Esophagus muscularis mucosa (tissue), 4 donors: Measurements from ENCODE around the gene UBA52. TPM values are rescaled to one million over a fixed set of nuclear protein-coding genes. Genes with fewer than 3 reads are reported as not detected.

Experiments used
- DNase-seq: peaks from one replicate; pipeline ENCODE4 v3.0.0-alpha.2; 2017; ENCODE audit errors: extremely low spot score
- H3K27ac ChIP-seq, 4 donors: fragments of 200-600 bp; sonication (generic); replicated peaks in 1 of 4; 1 replicate in 3 of 4; 2 replicates in 1 of 4; pipeline ENCODE4 v1.5.1; 2016 to 2019; ENCODE audit warnings: mild to moderate bottlenecking in 1 of 4
- H3K27me3 ChIP-seq, 4 donors: fragments of 200-600 bp; sonication (generic); one replicate each; pipeline versions ENCODE4 v1.5.1 to v1.6.0; 2016 to 2019
- H3K36me3 ChIP-seq, 4 donors: fragments of 200-600 bp; sonication (generic); one replicate each; pipeline ENCODE4 v1.5.1; 2016 to 2019
- H3K4me1 ChIP-seq, 4 donors: fragments of 200-600 bp; sonication (generic); one replicate each; pipeline ENCODE4 v1.5.1; 2016 to 2019
- H3K4me3 ChIP-seq, 4 donors: fragments of 200-600 bp; sonication (generic); 1 replicate in 2 of 4; 2 replicates in 2 of 4; pipeline ENCODE4 v1.5.1; 2016 to 2019; ENCODE audit warnings: mild to moderate bottlenecking in 4 of 4, moderate library complexity in 1 of 4
- H3K9me3 ChIP-seq, 4 donors: fragments of 200-600 bp; sonication (generic); 1 replicate in 3 of 4; 2 replicates in 1 of 4; pipeline ENCODE4 v1.5.1; 2016 to 2019
- EP300 ChIP-seq: sonication (generic); formaldehyde crosslinking; IDR thresholded peaks from one replicate; pipeline ENCODE4 v1.6.1; 2017; ENCODE audit warnings: antibody characterized with exemption
- POLR2A ChIP-seq: fragments of 450-650 bp; IDR thresholded peaks from one replicate; pipeline ENCODE4 v1.6.1; 2017; ENCODE audit warnings: antibody characterized with exemption, moderate library complexity, mild to moderate bottlenecking, low read depth
- POLR2AphosphoS5 ChIP-seq, 2 donors: sonication (generic); formaldehyde crosslinking; IDR thresholded peaks; one replicate each; pipeline ENCODE4 v1.6.1; 2017; ENCODE audit warnings: antibody characterized with exemption in 2 of 2
- WGBS: methylation state at CpG from one replicate; pipeline ENCODE4 v1.1.5; 2018; 5-methylcytosine and 5-hydroxymethylcytosine counted together
- intact Hi-C: fragments of 100-400 bp; cut with DNase I; formaldehyde crosslinking; loops from one replicate; pipeline ENCODE4 v1.15.1; 2023
- total RNA-seq, 4 donors: library from RNA; depleted of rRNA; stranded (reverse); fragments of >200 nt; gene quantifications; one replicate each; pipeline versions ENCODE4 v1.1.0 to v1.2.1, GENCODE V29; 2016
- TF ChIP-seq, protein P1 (sequence below), 3 experiments: fragments of 200-600 bp in 2 of 3; fragments of 450-650 bp in 1 of 3; sonication (generic) in 2 of 3; IDR thresholded peaks; one replicate each; pipeline ENCODE4 v1.5.1; 2017 to 2019; ENCODE audit warnings: antibody characterized with exemption in 3 of 3, mild to moderate bottlenecking in 2 of 3, moderate library complexity in 1 of 3

The UBA52 gene
- total RNA-seq, 4 donors from 2014 or later = 560 to 800 (median 665) TPM

DNA sequence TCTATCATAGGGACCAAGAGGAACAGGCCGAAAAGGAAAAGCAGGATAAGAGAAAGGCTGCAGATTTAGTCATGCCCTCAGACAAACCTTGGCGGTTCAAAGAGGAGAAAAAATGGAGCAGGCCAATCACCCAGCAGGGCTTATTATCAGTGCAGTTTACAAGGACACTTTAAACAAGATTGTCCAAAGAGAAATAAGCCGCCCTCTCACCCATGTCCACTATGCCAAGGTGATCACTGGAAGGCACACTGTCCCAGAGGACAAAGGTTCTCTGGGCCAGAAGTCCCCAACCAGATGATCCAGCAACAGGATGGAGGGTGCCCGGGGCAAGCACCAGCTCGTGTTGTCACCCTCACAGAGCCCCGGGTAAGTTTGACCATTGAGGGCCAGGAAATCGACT lies 8.7 kb downstream of the UBA52 start:
- H3K27ac ChIP-seq = no peak overlapping the region
- no peaks in the 10 kb centered on the region for H3K4me1 ChIP-seq
- intact Hi-C loops = no loop called here
- 73% methylated on average over 7 of the region's 7 CpGs for WGBS
- H3K4me3 ChIP-seq = no peak overlapping the region
- no peaks in the 10 kb centered on the region for H3K9me3 ChIP-seq
- no peaks in the 10 kb centered on the region for H3K27me3 ChIP-seq
- DNase-seq = no peak
- TF ChIP-seq EP300 = no peak
- no peak for TF ChIP-seq POLR2AphosphoS5 (IDR thresholded peaks at IDR 0.05)
- peaks cover 14 to 33% (median 24%) of the 10 kb centered on the region in 4 donors for H3K36me3 ChIP-seq

DNA sequence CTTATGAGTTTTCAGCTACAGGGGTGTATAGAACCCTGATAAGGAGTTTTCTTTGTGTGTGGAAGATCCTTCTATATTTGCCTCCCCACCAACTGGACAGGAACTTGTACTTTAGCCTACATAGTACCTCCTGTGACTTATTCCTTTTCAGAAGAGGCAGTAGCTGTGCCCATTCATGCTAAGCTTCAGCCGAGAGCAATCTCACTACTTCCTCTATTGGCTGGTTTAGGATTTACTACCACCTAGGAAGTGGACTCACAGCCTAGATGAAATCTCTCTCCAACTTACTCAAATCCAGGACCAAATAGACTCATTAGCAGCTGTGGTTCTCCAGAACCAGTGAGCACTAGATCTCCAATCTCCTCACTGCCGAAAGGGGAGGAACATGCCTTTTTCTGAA lies 14.6 kb downstream of the UBA52 start:
- Histone ChIP-seq H3K9me3 (no peaks in the 10 kb centered on the region), H3K27me3 (no peaks in the 10 kb centered on the region), H3K27ac (no peak overlapping the region), H3K4me3 (no peak overlapping the region), H3K36me3 (peaks cover 0 to 10% (median 8%) of the 10 kb centered on the region in 4 donors), H3K4me1 (peaks cover 13 to 32% (median 28%) of the 10 kb centered on the region in 4 donors)
- intact Hi-C loops = loop anchor here (5.0 kb wide), 1 partner anchor 246 kb away; the partner anchor contains the start of gene UPF1
- WGBS = 50% methylated on average over 2 of the region's 2 CpGs
- TF ChIP-seq POLR2AphosphoS5 (IDR thresholded peaks at IDR 0.05) (no peak), POLR2A (no peak)
- TF ChIP-seq, protein P1, sequence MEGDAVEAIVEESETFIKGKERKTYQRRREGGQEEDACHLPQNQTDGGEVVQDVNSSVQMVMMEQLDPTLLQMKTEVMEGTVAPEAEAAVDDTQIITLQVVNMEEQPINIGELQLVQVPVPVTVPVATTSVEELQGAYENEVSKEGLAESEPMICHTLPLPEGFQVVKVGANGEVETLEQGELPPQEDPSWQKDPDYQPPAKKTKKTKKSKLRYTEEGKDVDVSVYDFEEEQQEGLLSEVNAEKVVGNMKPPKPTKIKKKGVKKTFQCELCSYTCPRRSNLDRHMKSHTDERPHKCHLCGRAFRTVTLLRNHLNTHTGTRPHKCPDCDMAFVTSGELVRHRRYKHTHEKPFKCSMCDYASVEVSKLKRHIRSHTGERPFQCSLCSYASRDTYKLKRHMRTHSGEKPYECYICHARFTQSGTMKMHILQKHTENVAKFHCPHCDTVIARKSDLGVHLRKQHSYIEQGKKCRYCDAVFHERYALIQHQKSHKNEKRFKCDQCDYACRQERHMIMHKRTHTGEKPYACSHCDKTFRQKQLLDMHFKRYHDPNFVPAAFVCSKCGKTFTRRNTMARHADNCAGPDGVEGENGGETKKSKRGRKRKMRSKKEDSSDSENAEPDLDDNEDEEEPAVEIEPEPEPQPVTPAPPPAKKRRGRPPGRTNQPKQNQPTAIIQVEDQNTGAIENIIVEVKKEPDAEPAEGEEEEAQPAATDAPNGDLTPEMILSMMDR (IDR thresholded peaks at IDR 0.05) = no peak
- DNase-seq = no peak

DNA sequence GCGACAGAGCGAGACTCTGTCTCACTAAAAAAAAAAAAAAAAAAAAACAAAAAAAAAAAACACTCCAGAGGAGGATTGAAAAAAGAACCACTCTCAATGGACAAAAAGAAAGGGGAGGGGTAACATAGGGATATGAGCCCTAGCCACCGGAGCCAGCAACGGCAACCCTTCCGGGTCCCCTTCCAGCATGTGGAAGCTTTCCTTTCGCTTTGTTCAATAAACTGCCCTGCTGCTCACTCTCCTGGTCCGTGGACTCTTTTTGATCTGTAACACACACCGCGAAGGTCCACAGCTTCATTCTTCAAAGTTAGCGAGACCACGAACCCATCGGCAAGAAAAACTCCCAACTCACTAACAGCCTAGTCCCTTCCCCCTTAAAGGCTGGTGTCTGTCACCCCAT lies 15.9 kb downstream of the UBA52 start:
- H3K36me3 ChIP-seq = peaks cover 0 to 20% (median 8%) of the 10 kb centered on the region in 4 donors
- no peak for DNase-seq
- 90% methylated on average over 10 of the region's 12 CpGs for WGBS
- no peak overlapping the region for H3K4me3 ChIP-seq
- H3K27ac ChIP-seq = peak overlapping the region; percentile 78 to 89 (median 86)
- no peaks in the 10 kb centered on the region for H3K27me3 ChIP-seq
- peaks cover 13 to 32% (median 28%) of the 10 kb centered on the region in 4 donors for H3K4me1 ChIP-seq
- intact Hi-C loops = loop anchor here (5.0 kb wide), 1 partner anchor 245 kb away; the partner anchor contains the start of gene UPF1
- H3K9me3 ChIP-seq = no peaks in the 10 kb centered on the region
- no peak for TF ChIP-seq POLR2A
- TF ChIP-seq, protein P1 (IDR thresholded peaks at IDR 0.05) = no peak
- TF ChIP-seq EP300 = no peak
- TF ChIP-seq POLR2AphosphoS5 (IDR thresholded peaks at IDR 0.05) = no peak

DNA sequence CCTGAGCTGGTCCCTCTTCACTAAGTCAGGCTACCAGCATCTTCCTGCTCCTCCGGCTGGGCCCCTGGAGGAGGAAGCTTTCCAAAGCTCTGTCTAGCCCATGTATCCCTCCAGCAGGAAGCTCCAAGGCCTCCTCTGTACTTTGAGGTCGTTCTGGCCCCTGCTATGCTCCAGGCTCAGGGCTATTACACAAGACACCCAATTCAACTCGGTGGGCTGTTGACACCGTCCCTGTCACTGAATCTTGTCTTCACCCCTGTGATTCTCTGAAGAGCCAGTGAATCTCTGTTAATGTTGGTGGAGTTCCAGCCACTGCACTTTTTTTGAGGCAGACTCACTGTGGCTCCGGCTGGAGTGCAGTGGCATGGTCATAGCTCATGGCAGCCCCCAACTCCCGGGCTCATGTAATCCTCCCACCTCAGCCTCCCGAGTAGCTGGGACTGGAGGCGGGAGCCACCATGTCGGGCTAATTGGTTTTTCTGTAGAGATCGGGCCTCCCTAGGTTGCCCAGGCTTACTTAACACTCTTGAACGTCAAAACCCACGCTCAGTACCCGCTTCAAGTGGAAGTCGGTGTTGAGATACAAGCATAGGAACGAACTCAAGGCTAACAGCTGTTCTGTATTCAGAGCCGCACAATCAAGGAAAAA lies 16.4 kb downstream of the UBA52 start:
- H3K4me1 ChIP-seq = peaks cover 13 to 32% (median 28%) of the 10 kb centered on the region in 4 donors
- H3K27me3 ChIP-seq = no peaks in the 10 kb centered on the region
- peak overlapping the region; percentile 78 to 89 (median 86) for H3K27ac ChIP-seq
- no peak for DNase-seq
- WGBS = 35% methylated on average over 16 of the region's 16 CpGs
- H3K36me3 ChIP-seq = peaks cover 0 to 20% (median 8%) of the 10 kb centered on the region in 4 donors
- H3K9me3 ChIP-seq = no peaks in the 10 kb centered on the region
- intact Hi-C loops = loop anchor here (5.0 kb wide), 1 partner anchor 244 kb away; the partner anchor contains the start of gene UPF1
- peak overlapping the region; percentile 68 to 96 (median 86) for H3K4me3 ChIP-seq
- TF ChIP-seq POLR2AphosphoS5 (IDR thresholded peaks at IDR 0.05) (no peak), EP300 (no peak), POLR2A (no peak)
- TF ChIP-seq, protein P1 (IDR thresholded peaks at IDR 0.05) = no peak

DNA sequence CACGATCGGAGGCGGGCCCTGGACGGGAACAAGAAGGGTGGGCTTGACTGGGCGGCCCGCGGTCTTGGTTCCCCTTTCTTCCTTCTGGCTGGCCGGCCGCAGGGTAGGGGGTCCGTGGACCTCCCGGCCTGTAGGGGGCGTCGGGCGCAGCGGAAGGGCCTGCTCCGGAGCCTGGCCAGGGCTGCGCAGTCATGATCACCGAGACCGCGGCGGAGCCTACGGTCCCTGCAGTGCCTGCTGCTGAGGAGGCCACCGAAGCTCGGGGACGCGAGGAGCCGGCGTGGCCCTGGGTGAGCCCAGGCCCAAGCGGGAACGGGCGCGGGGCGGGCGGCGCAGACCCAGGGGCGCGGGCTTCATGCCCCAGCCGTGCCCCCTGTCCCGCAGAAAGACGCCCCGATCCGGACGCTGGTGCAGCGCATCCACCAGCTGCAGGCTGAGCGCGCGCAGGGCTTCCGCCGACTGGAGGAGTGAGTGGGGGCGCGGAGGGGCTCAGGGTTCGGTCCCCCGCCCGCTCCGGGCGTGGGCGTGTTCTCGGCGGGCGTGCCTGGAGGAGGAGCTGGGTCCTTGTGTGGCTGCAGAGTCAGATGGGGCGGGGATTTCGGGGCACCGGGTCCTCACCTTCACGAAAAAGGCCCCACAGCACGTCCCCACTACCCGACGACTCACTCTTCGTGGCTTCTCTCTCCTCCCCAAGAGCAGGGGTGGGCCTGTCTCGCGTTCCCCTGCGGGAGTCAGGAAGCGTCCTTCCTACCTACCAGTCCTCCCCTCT lies 17.1 kb downstream of the UBA52 start, which contains the start of gene REX1BD:
REX1BD (plus strand) TSS at position 188 of the 769 bp plus-strand sequence; CDS start at position 192, 4 bp downstream.
- no peaks in the 10 kb centered on the region for H3K27me3 ChIP-seq
- WGBS = 0% methylated on average over 20 of the region's 72 CpGs
- intact Hi-C loops = loop anchor here (5.0 kb wide), 1 partner anchor 244 kb away; the partner anchor contains the start of gene UPF1
- peak within 1 kb of the TSS; percentile 68 to 96 (median 86) for H3K4me3 ChIP-seq
- H3K36me3 ChIP-seq = peaks cover 0 to 20% (median 8%) of the 10 kb centered on the region in 4 donors
- no peaks in the 10 kb centered on the region for H3K9me3 ChIP-seq
- peaks cover 14 to 38% (median 31%) of the 10 kb centered on the region in 4 donors for H3K4me1 ChIP-seq
- H3K27ac ChIP-seq = peak within 1 kb of the TSS; percentile 78 to 89 (median 86)
- TF ChIP-seq POLR2A (no peak), POLR2AphosphoS5 (IDR thresholded peaks at IDR 0.05) (peak; percentile 68 to 76)
- TF ChIP-seq, protein P1 (IDR thresholded peaks at IDR 0.05) = peak; percentile 76 to 87 (median 79)
- DNase-seq = peak; percentile 96
